GM12878 (cell line): ENCODE results near the gene MYCBP. TPM values are rescaled to one million over a fixed set of nuclear protein-coding genes. Genes with fewer than 3 reads are reported as not detected.

Experiments
- ATAC-seq: fragments of 200-7000 bp; cut with Tn5 transposase; 3 replicates; pipeline ENCODE4 v1.9.1; 2020; ENCODE audit warnings: mild to moderate bottlenecking, moderate library complexity
- BruUV-seq: library from RNA; stranded (reverse); fragments of 400-500 nt; replicated peaks from 2 replicates; lab custom pipeline; 2021; lab: Mats Ljungman, UMichigan
- CTCF ChIA-PET: fragments of 300-600 bp; sonication (Branson Sonifier 250); formaldehyde crosslinking; extraction: SDS; loops from one replicate; lab custom pipeline; 2021; ENCODE audit warnings: inconsistent platforms; lab: Yijun Ruan, JAX
- POLR2A ChIA-PET: fragments of 350-600 bp; formaldehyde crosslinking; extraction: SDS; loops from one replicate; lab custom pipeline; 2021; ENCODE audit warnings: inconsistent platforms; lab: Charles Lee
- RAD21 ChIA-PET: fragments of 300-600 bp; sonication (Branson Sonifier 250); formaldehyde crosslinking; loops from one replicate; lab custom pipeline; 2023; ENCODE audit warnings: antibody characterized with exemption; ENCODE audit not compliant: unreplicated experiment; lab: Charles Lee
- SMC1A ChIA-PET: fragments of 300-600 bp; sonication (Branson Sonifier 250); formaldehyde crosslinking; loops from one replicate; lab custom pipeline; 2023; ENCODE audit not compliant: unreplicated experiment, uncharacterized antibody; lab: Charles Lee
- DNase-seq: peaks from one replicate; pipeline ENCODE4 v3.0.0-alpha.2; 2011; ENCODE audit warnings: low read depth, low spot score
- FAIRE-seq: peaks from 3 replicates; lab custom pipeline; 2011; peaks lifted over from hg19 to GRCh38; lab: Jason Lieb, UNC
- H2AFZ ChIP-seq: 2 replicates; pipeline ENCODE4 v1.6.0; 2011; ENCODE audit warnings: low read depth, low read length, control low read depth; ENCODE audit not compliant: control insufficient read depth
- H3K27ac ChIP-seq: 2 replicates; pipeline ENCODE4 v1.5.1; 2011; ENCODE audit warnings: control low read depth; ENCODE audit not compliant: control insufficient read depth, insufficient read depth
- H3K27me3 ChIP-seq, 2 experiments: replicated peaks in 1 of 2; 2 replicates each; pipeline versions ENCODE4 v1.6.0 to v1.6.1; 2011; ENCODE audit warnings: low read length in 1 of 2; ENCODE audit not compliant: control insufficient read depth in 2 of 2, insufficient read depth in 2 of 2
- H3K36me3 ChIP-seq, 2 experiments: 2 replicates each; pipeline ENCODE4 v1.5.1; 2011; ENCODE audit warnings: low read length in 1 of 2; ENCODE audit not compliant: control insufficient read depth in 2 of 2, insufficient read depth in 2 of 2
- H3K4me1 ChIP-seq: 2 replicates; pipeline ENCODE4 v1.6.1; 2011; ENCODE audit warnings: mild to moderate bottlenecking, low read length, moderate library complexity, mixed read lengths; ENCODE audit not compliant: control insufficient read depth, insufficient read depth
- H3K4me2 ChIP-seq: 2 replicates; pipeline ENCODE4 v1.6.0; 2011; ENCODE audit warnings: control low read depth; ENCODE audit not compliant: control insufficient read depth, insufficient read depth
- H3K4me3 ChIP-seq: fragments of 200-600 bp; sonication (generic); 2 replicates; pipeline ENCODE4 v1.5.1; 2016
- H3K79me2 ChIP-seq: 2 replicates; pipeline ENCODE4 v1.6.0; 2011; ENCODE audit warnings: low read length; ENCODE audit not compliant: control insufficient read depth, insufficient read depth
- H3K9ac ChIP-seq: 2 replicates; pipeline ENCODE4 v1.8.0; 2011; ENCODE audit warnings: low read length, control low read depth, mixed read lengths; ENCODE audit not compliant: control insufficient read depth, insufficient read depth
- H3K9me3 ChIP-seq: replicated peaks from 3 replicates; pipeline ENCODE4 v1.5.1; 2011; ENCODE audit warnings: mild to moderate bottlenecking, low read length; ENCODE audit not compliant: control insufficient read depth, insufficient read depth
- H4K20me1 ChIP-seq: 2 replicates; pipeline ENCODE4 v1.6.0; 2011; ENCODE audit not compliant: control insufficient read depth, insufficient read depth
- EGR1 ChIP-seq, 2 experiments: IDR thresholded peaks; 1 replicate in 1 of 2; 2 replicates in 1 of 2; pipeline ENCODE4 v1.6.1; 2011 to 2012; ENCODE audit warnings: low read depth in 2 of 2, low read length in 2 of 2, borderline replicate concordance in 1 of 2, mild to moderate bottlenecking in 1 of 2, moderate library complexity in 1 of 2
- EP300 ChIP-seq, 2 experiments: fragments of 150-350 bp in 1 of 2; IDR thresholded peaks; 2 replicates each; pipeline ENCODE4 v1.6.1; 2011 to 2012; ENCODE audit warnings: low read depth in 2 of 2, low read length in 2 of 2, borderline replicate concordance in 1 of 2, improper control_type of control experiment in 1 of 2, inconsistent platforms in 1 of 2; ENCODE audit not compliant: control insufficient read depth in 1 of 2
- GATAD2B ChIP-seq: fragments of 450-650 bp; conservative IDR thresholded peaks from 2 replicates; pipeline ENCODE4 v1.6.1; 2017; ENCODE audit warnings: low read depth, mild to moderate bottlenecking, moderate library complexity
- MEF2B ChIP-seq: fragments of 450-650 bp; IDR thresholded peaks from 2 replicates; pipeline ENCODE4 v1.6.1; 2018; ENCODE audit warnings: mild to moderate bottlenecking, moderate library complexity; ENCODE audit not compliant: partially characterized antibody, poor library complexity, severe bottlenecking
- MTA2 ChIP-seq: fragments of 450-650 bp; IDR thresholded peaks from 2 replicates; pipeline ENCODE4 v1.6.1; 2016; ENCODE audit warnings: low read depth, mild to moderate bottlenecking, moderate library complexity
- NR2C1 ChIP-seq: fragments of 450-650 bp; IDR thresholded peaks from 2 replicates; pipeline ENCODE4 v1.6.1; 2017; ENCODE audit warnings: antibody characterized with exemption, mild to moderate bottlenecking, moderate library complexity
- POLR2AphosphoS5 ChIP-seq: IDR thresholded peaks from 2 replicates; pipeline ENCODE4 v1.6.1; 2011; ENCODE audit warnings: mild to moderate bottlenecking, low read length, inconsistent platforms
- RUNX3 ChIP-seq: IDR thresholded peaks from 2 replicates; pipeline ENCODE4 v1.6.1; 2012; ENCODE audit warnings: low read length, inconsistent platforms
- SREBF1 ChIP-seq: IDR thresholded peaks from 2 replicates; pipeline ENCODE4 v1.6.1; 2012; ENCODE audit warnings: mild to moderate bottlenecking, low read length
- STAT3 ChIP-seq: IDR thresholded peaks from 2 replicates; pipeline ENCODE4 v1.6.1; 2011; ENCODE audit warnings: low read depth, low read length, improper control_type of control experiment
- TAF1 ChIP-seq: IDR thresholded peaks from 2 replicates; pipeline ENCODE4 v1.6.1; 2011; ENCODE audit warnings: mild to moderate bottlenecking, low read depth, low read length, borderline replicate concordance
- WGBS: methylation state at CpG from one replicate; pipeline ENCODE4 v1.1.6; 2016; ENCODE audit warnings: low lambda C conversion rate; ENCODE audit not compliant: insufficient replicate concordance, insufficient coverage; ENCODE audit errors: missing lambda C conversion rate; 5-methylcytosine and 5-hydroxymethylcytosine counted together
- in situ Hi-C: fragments of 300-500 bp; cut with MboI; formaldehyde crosslinking; loops from 9 replicates; pipeline ENCODE4 v1.14.3; 2018; ENCODE audit warnings: mixed read lengths
- intact Hi-C: fragments of 100-400 bp; cut with micrococcal nuclease; formaldehyde crosslinking; loops from one replicate; pipeline ENCODE4 v1.14.2; 2022; ENCODE audit not compliant: unreplicated experiment
- polyA plus RNA-seq, 11 experiments: library from polyadenylated mRNA; depleted of rRNA in 4 of 11; unstranded in 6 of 11; stranded (reverse) in 5 of 11; fragments of >200 nt; fragmentation: Nextera tagmentation in 4 of 11; fragmentation: Illumina TruSeq in 1 of 11; extraction: Ambion mirVana in 4 of 11; extraction: Trizol in 1 of 11; gene quantifications; 1 replicate in 1 of 11; 2 replicates in 10 of 11; pipeline versions ENCODE4 v1.2.1 to v1.2.3, GENCODE V29; 2011 to 2016; ENCODE audit warnings: inconsistent platforms in 2 of 11, missing spikeins in 2 of 11, low read depth in 1 of 11
- total RNA-seq, 4 experiments: library from RNA; depleted of rRNA in 3 of 4; stranded (reverse); fragments of >200 nt in 3 of 4; fragmentation: Illumina TruSeq in 1 of 4; extraction: Trizol in 1 of 4; gene quantifications; 2 replicates each; pipeline versions ENCODE4 v1.2.1 to v1.2.3, GENCODE V29; 2013 to 2021
- TF ChIP-seq, protein P1 (sequence below): fragments of 450-650 bp; IDR thresholded peaks from 2 replicates; pipeline ENCODE4 v1.6.1; 2017; ENCODE audit warnings: mild to moderate bottlenecking, low read depth, inconsistent platforms; ENCODE audit not compliant: poor library complexity, severe bottlenecking
- TF ChIP-seq, protein P2 (sequence below): fragments of 450-650 bp; IDR thresholded peaks from 2 replicates; pipeline ENCODE4 v1.6.1; 2018; ENCODE audit warnings: mild to moderate bottlenecking, low read depth, moderate library complexity; ENCODE audit not compliant: partially characterized antibody
- TF ChIP-seq, protein P3 (sequence below): fragments of 450-650 bp; IDR thresholded peaks from 2 replicates; pipeline ENCODE4 v1.6.1; 2017; ENCODE audit warnings: mild to moderate bottlenecking, moderate library complexity

Gene MYCBP
- total and polyA plus RNA-seq, 10 of the 15 experiments (the other 5 are each of a cell fraction or from before 2014, with no cell fraction given): 26.1 to 210 (median 43.1) TPM

DNA sequence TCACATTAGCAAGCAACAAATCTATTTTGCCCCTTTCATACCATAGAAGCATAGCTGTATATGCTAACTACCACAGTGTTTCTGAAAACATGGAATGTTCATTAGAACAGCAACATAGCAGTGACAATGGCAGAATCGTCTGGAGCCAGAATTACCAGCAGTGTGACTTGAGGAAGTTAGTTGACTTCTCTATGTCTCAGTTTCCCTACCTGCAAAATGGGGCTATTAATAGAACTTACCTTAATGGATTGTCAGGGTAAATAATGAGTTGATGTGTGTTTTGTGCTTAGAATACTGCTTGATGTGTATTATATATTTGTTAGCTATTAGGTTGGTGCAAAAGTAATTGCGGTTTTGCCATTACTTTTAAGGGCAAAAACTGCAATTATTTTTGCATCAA is 23.0 kb upstream of the MYCBP start (continued):
- TF ChIP-seq, protein P1, sequence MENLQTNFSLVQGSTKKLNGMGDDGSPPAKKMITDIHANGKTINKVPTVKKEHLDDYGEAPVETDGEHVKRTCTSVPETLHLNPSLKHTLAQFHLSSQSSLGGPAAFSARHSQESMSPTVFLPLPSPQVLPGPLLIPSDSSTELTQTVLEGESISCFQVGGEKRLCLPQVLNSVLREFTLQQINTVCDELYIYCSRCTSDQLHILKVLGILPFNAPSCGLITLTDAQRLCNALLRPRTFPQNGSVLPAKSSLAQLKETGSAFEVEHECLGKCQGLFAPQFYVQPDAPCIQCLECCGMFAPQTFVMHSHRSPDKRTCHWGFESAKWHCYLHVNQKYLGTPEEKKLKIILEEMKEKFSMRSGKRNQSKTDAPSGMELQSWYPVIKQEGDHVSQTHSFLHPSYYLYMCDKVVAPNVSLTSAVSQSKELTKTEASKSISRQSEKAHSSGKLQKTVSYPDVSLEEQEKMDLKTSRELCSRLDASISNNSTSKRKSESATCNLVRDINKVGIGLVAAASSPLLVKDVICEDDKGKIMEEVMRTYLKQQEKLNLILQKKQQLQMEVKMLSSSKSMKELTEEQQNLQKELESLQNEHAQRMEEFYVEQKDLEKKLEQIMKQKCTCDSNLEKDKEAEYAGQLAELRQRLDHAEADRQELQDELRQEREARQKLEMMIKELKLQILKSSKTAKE: no peak
- TF ChIP-seq MTA2: no peak
- TF ChIP-seq, protein P2, sequence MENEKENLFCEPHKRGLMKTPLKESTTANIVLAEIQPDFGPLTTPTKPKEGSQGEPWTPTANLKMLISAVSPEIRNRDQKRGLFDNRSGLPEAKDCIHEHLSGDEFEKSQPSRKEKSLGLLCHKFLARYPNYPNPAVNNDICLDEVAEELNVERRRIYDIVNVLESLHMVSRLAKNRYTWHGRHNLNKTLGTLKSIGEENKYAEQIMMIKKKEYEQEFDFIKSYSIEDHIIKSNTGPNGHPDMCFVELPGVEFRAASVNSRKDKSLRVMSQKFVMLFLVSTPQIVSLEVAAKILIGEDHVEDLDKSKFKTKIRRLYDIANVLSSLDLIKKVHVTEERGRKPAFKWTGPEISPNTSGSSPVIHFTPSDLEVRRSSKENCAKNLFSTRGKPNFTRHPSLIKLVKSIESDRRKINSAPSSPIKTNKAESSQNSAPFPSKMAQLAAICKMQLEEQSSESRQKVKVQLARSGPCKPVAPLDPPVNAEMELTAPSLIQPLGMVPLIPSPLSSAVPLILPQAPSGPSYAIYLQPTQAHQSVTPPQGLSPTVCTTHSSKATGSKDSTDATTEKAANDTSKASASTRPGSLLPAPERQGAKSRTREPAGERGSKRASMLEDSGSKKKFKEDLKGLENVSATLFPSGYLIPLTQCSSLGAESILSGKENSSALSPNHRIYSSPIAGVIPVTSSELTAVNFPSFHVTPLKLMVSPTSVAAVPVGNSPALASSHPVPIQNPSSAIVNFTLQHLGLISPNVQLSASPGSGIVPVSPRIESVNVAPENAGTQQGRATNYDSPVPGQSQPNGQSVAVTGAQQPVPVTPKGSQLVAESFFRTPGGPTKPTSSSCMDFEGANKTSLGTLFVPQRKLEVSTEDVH: no peak
- no peak for TF ChIP-seq STAT3

DNA sequence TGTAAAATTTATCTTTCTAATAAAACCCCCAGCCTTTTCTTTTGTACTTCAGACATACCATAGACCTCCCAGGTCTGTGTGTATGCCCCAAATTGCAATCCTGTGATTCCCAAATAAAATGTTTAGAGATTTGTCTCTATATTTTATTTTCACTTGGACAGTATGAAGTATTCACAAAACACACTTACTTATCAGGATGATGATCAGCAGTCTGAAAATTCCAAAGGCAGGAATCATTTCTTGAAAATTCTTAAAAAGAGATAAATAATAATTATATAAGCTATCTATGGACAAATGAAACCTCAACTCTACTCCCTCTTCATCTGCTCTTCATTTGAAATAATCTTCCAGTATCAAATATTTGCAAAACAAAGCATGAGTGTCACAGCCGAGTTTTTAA is 19.8 kb upstream of the MYCBP start:
- intact Hi-C loops: no loop called here
- no peak overlapping the region for H3K4me2 ChIP-seq
- H2AFZ ChIP-seq: no peak overlapping the region
- no peak overlapping the region for H3K9ac ChIP-seq
- in situ Hi-C loops: no loop called here
- BruUV-seq: no TSS peak
- H4K20me1 ChIP-seq: no peaks in the 10 kb centered on the region
- DNase-seq (no peak), FAIRE-seq (no peak), ATAC-seq (no peak)
- H3K9me3 ChIP-seq: no peaks in the 10 kb centered on the region
- no peaks in the 10 kb centered on the region for H3K27me3 ChIP-seq
- H3K27ac ChIP-seq: no peak overlapping the region
- ChIA-PET RAD21 (interaction anchor here (0.9 kb wide), 1 partner anchor 553 kb away, joined by 3 read pairs; no protein-coding TSS in a partner anchor), SMC1A (interaction anchor here (1.5 kb wide), 1 partner anchor 199 kb away, joined by 3 read pairs; no protein-coding TSS in a partner anchor), CTCF (no interaction called here), POLR2A (no interaction called here)
- no peaks in the 10 kb centered on the region for H3K4me1 ChIP-seq
- no peaks in the 10 kb centered on the region for H3K36me3 ChIP-seq
- WGBS: 45% methylated on average over 1 of the region's 1 CpG
- H3K4me3 ChIP-seq: no peak overlapping the region
- no peaks in the 10 kb centered on the region for H3K79me2 ChIP-seq
- TF ChIP-seq SREBF1 (no peak), RUNX3 (no peak), TAF1 (no peak), NR2C1 (no peak), POLR2AphosphoS5 (no peak), EP300 (IDR thresholded peaks at IDR 0.05; ENCODE audit: borderline replicate concordance in 1 of 2, control insufficient read depth in 1 of 2, low read depth in 2 of 2, low read length in 2 of 2) (no peak), GATAD2B (no peak), EGR1 (IDR thresholded peaks at IDR 0.05; ENCODE audit: borderline replicate concordance in 1 of 2, low read depth in 2 of 2, low read length in 2 of 2) (no peak), MEF2B (no peak)
- TF ChIP-seq, protein P3, sequence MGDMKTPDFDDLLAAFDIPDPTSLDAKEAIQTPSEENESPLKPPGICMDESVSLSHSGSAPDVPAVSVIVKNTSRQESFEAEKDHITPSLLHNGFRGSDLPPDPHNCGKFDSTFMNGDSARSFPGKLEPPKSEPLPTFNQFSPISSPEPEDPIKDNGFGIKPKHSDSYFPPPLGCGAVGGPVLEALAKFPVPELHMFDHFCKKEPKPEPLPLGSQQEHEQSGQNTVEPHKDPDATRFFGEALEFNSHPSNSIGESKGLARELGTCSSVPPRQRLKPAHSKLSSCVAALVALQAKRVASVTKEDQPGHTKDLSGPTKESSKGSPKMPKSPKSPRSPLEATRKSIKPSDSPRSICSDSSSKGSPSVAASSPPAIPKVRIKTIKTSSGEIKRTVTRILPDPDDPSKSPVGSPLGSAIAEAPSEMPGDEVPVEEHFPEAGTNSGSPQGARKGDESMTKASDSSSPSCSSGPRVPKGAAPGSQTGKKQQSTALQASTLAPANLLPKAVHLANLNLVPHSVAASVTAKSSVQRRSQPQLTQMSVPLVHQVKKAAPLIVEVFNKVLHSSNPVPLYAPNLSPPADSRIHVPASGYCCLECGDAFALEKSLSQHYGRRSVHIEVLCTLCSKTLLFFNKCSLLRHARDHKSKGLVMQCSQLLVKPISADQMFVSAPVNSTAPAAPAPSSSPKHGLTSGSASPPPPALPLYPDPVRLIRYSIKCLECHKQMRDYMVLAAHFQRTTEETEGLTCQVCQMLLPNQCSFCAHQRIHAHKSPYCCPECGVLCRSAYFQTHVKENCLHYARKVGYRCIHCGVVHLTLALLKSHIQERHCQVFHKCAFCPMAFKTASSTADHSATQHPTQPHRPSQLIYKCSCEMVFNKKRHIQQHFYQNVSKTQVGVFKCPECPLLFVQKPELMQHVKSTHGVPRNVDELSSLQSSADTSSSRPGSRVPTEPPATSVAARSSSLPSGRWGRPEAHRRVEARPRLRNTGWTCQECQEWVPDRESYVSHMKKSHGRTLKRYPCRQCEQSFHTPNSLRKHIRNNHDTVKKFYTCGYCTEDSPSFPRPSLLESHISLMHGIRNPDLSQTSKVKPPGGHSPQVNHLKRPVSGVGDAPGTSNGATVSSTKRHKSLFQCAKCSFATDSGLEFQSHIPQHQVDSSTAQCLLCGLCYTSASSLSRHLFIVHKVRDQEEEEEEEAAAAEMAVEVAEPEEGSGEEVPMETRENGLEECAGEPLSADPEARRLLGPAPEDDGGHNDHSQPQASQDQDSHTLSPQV: no peak
